Measurements from ENCODE around the gene TTLL11.

- TF ChIP-seq RXRA (IDR thresholded peaks at IDR 0.05; ENCODE audit: borderline replicate concordance, low read depth) (no peak), CTCF (IDR thresholded peaks at IDR 0.05) (no peak)
These were observed 138.5 kb downstream of the TTLL11 start for GRCh38 chr9:121954477-121955140.

Data from SK-N-SH (cell line).